Mucosa of descending colon (tissue), 3 donors: ENCODE results near the gene C6. TPM values are rescaled to one million over a fixed set of nuclear protein-coding genes. Genes with fewer than 3 reads are reported as not detected.
A peak's percentile ranks its signal among the peaks of the same experiment; 100 is the strongest.

Experiments used
- ATAC-seq: fragments of 200-7000 bp; cut with Tn5 transposase; one replicate; pipeline ENCODE4 v1.9.1; 2020; ENCODE audit warnings: mild to moderate bottlenecking, moderate library complexity
- DNase-seq, 3 donors: peaks; one replicate each; pipeline ENCODE4 v3.0.0-alpha.2; 2020
- H3K36me3 ChIP-seq: fragments of 200-600 bp; one replicate; pipeline ENCODE4 v1.8.0; 2021; ENCODE audit warnings: low read depth, mild to moderate bottlenecking
- H3K4me1 ChIP-seq: fragments of 200-600 bp; one replicate; pipeline ENCODE4 v1.8.0; 2021; ENCODE audit warnings: low read depth, mild to moderate bottlenecking
- H3K4me3 ChIP-seq: fragments of 200-600 bp; one replicate; pipeline ENCODE4 v1.8.0; 2021; ENCODE audit warnings: mild to moderate bottlenecking
- H3K9me3 ChIP-seq: fragments of 200-600 bp; one replicate; pipeline ENCODE4 v1.8.0; 2021; ENCODE audit warnings: mild to moderate bottlenecking
- intact Hi-C, 2 donors: fragments of 100-400 bp; cut with DNase I in 1 of 2; cut with micrococcal nuclease in 1 of 2; formaldehyde crosslinking; loops; one replicate each; pipeline versions ENCODE4 v1.11.0 to v1.11.1; 2022; cut with DNase I, micrococcal nuclease
- total RNA-seq, 3 donors: library from RNA; stranded (reverse); fragmentation: NEBNext Ultra II Directional in 2 of 3; extraction: Animal tissue kit (Norgen Biotek cat#: 25700) in 2 of 3; gene quantifications; one replicate each; pipeline versions ENCODE4 v1.2.1 to v1.2.4, GENCODE V29; 2021 to 2023
- TF ChIP-seq, protein P1 (sequence below): fragments of 200-600 bp; IDR thresholded peaks from one replicate; pipeline ENCODE4 v1.8.0; 2022; ENCODE audit warnings: antibody characterized with exemption, mild to moderate bottlenecking
- donor health status: DM: no; HTN: no; CAD: no; lungs with moderate emphysema.
- donor health status: DM: no; HTN: no; CAD: no.
- donor health status: DM: no; HTN: yes; CAD: no.

Gene C6
- total RNA-seq, 3 donors from 2014 or later: 0.87 to 1.5 (median 1.4) TPM

GRCh38 chr5:41199660-41200059, 13.7 kb downstream of the C6 start:
- Histone ChIP-seq H3K4me3 (no peak overlapping the region), H3K36me3 (no peaks in the 10 kb centered on the region), H3K4me1 (no peaks in the 10 kb centered on the region), H3K9me3 (no peaks in the 10 kb centered on the region)
- DNase-seq (no peak), ATAC-seq (no peak)
- intact Hi-C loops: no loop called here
- TF ChIP-seq, protein P1, sequence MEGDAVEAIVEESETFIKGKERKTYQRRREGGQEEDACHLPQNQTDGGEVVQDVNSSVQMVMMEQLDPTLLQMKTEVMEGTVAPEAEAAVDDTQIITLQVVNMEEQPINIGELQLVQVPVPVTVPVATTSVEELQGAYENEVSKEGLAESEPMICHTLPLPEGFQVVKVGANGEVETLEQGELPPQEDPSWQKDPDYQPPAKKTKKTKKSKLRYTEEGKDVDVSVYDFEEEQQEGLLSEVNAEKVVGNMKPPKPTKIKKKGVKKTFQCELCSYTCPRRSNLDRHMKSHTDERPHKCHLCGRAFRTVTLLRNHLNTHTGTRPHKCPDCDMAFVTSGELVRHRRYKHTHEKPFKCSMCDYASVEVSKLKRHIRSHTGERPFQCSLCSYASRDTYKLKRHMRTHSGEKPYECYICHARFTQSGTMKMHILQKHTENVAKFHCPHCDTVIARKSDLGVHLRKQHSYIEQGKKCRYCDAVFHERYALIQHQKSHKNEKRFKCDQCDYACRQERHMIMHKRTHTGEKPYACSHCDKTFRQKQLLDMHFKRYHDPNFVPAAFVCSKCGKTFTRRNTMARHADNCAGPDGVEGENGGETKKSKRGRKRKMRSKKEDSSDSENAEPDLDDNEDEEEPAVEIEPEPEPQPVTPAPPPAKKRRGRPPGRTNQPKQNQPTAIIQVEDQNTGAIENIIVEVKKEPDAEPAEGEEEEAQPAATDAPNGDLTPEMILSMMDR: no peak

DNA sequence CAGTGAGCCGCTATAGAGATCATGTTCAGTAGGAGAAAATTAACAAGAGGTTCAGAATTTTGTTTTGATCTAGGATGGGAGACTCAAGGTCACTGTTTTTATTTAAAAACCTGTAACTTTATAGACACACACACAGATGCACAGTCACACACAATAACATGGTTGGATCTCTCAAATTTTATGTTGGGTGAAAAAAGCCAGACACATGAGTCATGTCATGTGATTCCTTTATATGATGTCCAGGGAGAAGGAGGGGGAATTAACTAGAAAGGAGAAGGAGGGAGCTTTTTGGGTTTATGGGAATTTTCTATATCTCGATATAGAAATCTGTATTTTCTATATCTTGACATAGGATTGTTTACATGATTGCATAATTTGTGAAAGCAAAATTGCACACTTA, 17.1 kb downstream of the C6 start:
- Histone ChIP-seq H3K9me3 (no peaks in the 10 kb centered on the region), H3K4me3 (no peak overlapping the region), H3K36me3 (no peaks in the 10 kb centered on the region), H3K4me1 (peaks cover 14% of the 10 kb centered on the region)
- intact Hi-C loops: no loop called here
- DNase-seq (no peak), ATAC-seq (no peak)
- TF ChIP-seq, protein P1: no peak

DNA sequence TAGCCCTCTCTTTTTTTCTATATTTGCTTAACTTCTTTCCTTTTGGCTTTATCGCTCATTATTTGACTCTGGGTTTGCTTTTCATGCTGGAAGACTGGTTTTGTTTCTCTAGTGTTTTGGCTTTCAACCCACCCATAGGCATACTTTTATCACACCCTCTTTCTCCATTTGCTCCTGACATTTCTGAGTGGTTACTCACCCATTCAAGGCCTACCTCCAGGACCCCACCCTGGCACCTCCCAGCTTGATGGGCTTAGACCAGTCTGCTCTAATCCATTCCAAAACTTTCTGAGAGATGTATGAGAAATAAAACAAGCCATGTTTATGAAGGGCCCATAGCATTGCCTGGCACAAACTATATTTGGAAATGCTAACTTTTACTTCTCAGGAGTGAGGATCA, 18.1 kb downstream of the C6 start:
- DNase-seq (no peak), ATAC-seq (no peak)
- H3K4me1 ChIP-seq: peaks cover 14% of the 10 kb centered on the region
- no peaks in the 10 kb centered on the region for H3K36me3 ChIP-seq
- no peak overlapping the region for H3K4me3 ChIP-seq
- H3K9me3 ChIP-seq: no peaks in the 10 kb centered on the region
- intact Hi-C loops: no loop called here
- TF ChIP-seq, protein P1: no peak

GRCh38 chr5:41194339-41194738, 19.0 kb downstream of the C6 start:
- DNase-seq: no peak
- TF ChIP-seq, protein P1: no peak
- no peak overlapping the region for H3K4me3 ChIP-seq
- no peak for ATAC-seq
- intact Hi-C loops: no loop called here
- peaks cover 14% of the 10 kb centered on the region for H3K4me1 ChIP-seq
- H3K9me3 ChIP-seq: no peaks in the 10 kb centered on the region
- no peaks in the 10 kb centered on the region for H3K36me3 ChIP-seq

DNA sequence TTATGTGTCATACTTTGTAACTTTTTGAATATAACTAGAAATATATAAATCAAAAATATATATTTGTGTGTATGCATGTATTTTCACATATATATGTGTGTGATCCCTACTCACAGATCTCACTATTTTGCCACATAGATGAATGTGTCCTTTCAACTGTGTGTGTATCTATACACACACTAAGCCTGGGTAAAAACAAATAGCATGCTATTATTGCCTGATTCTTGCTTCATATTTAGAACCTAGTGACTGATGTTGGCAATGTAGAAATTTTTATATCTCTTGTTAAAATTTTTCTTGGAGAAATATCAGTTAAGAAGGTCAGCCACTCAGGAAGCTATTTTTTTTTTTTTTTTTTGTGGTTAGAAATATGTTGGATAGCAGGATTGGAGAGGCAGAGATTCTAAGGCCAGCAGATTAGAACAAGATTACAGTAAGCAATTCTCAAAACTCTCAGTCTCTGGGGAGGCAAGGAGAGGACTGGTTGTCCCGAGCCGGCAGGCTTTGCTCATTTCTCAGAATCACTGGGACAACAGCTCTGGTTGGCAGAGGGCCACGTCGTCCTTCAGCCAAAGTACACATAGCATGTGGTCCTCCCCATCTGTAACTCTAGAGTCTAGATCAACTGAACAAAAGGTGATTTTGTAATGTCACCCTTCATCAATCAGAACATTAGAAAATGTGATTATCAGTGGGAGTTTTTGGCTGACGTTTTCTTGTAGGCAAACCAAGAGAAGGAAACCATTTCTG, 19.7 kb downstream of the C6 start:
- Histone ChIP-seq H3K9me3 (no peaks in the 10 kb centered on the region), H3K4me3 (no peak overlapping the region), H3K36me3 (no peaks in the 10 kb centered on the region), H3K4me1 (peaks cover 14% of the 10 kb centered on the region)
- DNase-seq: peak; percentile 90 to 95 (median 91)
- TF ChIP-seq, protein P1: no peak
- intact Hi-C loops: no loop called here
- peak; percentile 99 for ATAC-seq
